NCI-H1105 treated with DMSO at 0.1 percent for 48 hours (cell line): Measurements from ENCODE around the gene HES1.
A peak's percentile ranks its signal among the peaks of the same experiment; 100 is the strongest.
"Not testable (repeated sequence)": the region's sequence is repeated elsewhere in the genome, so short reads cannot be mapped to it uniquely, and the experiment has no call there.

Source experiments
- DNase-seq: peaks from one replicate; lab custom pipeline; 2025; lab: John Stamatoyannopoulos, UW

The HES1 gene

DNA sequence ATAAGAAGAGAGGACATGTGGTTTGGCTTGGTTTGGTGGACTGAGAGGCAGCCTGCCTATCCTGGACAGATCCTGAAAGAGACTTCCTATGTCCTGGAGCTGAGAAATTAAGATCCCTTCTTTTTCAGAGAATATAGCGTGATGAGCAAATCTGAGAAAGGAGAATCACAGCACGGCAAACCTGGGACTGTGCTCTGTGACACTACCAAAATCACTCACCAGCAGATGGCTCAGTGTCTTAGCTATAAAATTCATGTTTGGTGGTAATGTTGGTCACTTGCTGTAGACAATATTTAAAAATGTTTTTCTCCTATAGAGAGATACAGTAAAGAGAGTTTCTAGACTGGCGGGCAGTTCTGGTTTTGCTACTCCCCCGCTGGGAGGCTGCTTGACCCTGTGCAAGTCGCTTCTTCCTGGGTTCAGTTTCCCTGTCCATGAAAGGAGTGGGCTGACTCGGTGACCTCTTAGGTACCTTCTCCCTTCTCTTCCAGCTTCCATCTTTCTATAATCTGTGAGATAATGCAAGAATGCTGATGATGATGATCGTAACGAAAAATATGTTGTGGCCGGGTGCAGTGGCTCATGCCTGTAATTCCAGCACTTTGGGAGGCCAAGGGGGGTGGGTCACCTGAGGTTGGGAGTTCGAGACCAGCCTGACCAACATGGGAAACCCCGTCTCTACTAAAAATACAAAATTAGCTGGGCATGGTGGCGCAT, 7.6 kb upstream of the HES1 start:
- no peak for DNase-seq

DNA sequence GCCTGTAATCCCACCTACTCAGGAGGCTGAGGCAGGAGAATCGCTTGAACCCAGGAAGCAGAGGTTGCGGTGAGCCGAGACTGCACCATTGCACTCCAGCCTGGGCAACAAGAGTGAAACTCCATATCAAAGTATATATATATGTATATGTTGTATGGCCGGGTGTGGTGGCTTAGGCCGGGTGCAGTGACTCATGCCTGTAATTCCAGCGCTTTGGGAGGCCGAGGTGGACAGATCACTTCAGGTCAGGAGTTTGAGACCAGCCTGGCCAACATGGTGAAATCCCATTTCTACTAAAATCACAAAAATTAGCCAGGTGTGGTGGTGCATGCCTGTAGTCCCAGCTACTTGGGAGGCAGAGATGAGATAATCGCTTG, 7.0 kb upstream of the HES1 start:
- not testable (repeated sequence) for DNase-seq

DNA sequence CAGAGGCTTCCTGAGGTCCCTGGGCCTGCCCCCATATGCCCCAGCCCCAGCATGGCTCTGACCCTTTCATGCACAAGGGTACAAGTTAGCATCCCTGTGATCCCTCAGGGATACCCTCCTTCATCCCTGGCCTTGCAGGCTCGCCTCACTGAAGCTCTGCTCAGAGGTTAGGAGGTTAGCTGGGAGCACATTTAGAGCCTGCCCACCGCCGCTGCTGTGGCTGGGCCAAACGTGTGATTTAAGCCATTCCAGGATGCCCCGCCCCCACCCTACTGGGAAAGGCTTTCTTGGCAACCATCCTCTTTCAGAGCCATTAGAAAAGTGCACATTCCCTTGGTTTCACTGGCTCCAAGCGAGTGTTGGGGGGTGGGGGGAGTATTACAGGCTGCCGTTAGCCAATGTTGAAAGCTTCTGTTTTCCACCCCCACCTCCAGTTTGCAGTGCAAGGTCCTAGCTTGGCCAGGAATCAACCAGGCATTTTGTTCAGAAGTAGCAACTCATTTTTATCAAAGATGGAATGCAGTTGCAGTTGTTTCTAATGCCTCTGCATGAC, 6.3 kb upstream of the HES1 start:
- no peak for DNase-seq

DNA sequence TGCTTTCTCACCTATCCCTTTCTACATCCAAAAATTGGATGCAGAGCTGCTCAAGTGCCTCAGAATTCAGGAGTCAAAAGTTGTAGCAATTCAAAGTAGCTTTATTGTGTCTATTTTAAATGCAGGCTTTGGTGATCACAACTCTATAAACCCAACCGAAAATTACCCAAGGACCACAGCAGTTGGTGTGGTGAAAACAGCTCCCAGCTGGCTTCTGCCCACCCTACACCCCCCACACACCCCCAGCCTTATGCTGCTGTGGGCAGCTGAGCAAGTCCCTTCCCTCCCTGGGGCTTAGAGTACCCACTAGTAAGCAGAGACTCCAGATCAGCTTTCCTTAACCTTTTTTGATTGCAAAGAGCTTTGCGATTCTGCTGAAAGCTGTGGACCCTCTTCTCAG, 5.8 kb upstream of the HES1 start:
- no peak for DNase-seq

DNA sequence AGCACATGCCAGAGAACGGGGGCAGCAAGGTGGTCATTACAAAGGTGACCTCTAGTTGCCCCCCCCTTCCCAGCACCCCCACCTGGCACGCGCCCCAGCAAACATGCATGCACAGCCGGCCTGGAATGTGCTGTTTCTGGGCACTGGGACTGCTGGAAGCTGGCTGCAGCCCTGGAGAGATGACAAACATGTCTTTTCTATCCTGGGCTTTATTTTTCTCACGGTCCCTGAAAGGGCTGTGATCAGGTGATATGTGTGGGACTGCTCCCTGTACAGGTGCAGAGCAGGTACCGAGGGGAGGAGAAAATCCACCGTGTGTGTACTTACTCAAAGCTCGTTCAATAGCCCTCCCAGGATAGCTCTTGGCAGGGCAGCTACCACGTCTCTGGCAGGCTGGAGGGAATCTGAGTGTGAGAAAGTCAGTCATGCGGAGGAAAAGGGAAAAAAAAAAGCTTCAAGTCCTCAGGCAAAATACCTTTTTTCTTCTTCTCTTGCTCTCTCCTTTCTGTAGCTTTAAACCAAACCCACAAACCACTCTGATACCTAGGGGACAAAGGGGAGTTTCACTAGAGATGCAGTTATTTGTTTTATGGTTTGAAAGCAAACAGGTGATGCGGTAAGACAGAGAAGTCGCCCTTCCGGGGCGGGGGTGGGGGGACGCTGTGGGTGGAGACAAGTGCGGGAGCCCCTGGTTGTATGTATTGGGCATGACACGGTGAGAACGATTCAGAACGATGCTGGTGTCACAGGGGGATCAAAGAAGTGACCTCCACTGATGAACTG, 5.0 kb upstream of the HES1 start:
- peak; percentile 96 for DNase-seq

DNA sequence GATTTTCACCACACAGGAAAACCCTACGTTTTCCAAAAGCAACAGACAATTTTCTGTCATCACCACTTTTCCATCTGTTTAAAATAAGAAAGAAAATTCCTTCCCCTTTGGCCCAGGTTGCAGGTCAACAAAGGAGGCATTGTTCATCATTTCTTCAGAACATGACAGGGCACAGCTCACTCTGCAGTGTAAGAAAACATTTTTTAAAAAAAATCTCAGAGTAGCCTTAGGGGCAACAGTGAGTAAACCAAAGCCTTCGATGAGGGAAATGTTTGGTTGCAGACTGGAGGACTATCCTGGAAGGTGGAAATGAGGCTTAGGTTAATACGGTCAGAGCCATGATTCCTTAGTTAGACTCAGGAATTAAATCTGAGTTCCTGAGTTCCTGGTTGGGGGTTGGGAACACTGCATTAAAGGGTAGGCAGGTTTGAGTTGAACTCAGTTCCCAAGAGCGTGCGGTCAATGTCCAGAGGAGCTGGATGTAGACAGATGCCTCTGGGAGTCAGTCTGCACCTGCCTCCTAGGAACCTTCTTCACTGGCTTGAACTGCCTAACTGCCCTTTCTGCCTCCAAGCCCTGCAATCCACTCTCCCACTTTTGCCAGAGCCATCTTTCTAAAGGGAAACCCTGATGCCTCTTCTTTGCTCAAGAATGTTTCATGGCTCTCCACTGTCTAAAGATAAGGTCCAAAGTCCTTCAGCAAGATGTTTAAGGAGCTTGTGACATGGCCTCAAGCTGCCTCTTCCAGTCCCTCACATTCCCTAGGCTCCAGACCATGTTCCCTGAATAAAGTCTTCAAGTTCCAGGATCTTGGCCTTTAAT, 3.3 kb upstream of the HES1 start:
- DNase-seq: no peak

DNA sequence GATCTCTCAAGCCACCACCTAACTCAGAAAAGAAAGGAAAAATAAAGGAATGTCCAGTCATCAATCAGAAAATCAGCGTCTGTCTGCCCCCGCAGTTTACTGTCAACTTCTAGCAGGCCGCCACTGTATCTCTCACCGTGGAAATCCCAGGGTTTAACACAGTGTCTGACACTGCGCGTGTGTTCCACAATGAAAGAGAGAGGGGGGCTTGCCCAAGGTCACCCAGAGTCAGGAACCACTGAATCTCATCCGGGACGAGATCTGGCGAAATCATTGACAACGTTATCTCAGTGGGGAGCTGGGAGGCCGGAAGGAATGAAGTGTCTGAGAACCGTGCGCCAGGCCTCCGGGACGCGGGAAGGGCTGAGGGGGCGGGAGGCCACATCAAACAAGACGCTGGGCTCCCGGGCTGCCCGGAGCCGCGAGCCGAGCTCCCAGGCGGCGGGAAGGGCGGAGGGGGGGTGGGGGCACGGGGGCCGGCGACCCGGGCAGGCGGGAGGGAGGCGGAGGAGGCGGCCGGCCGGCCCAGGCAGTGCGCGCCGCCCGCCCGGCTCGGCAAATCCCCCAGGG, 2.2 kb upstream of the HES1 start:
- DNase-seq: peak; percentile 41

DNA sequence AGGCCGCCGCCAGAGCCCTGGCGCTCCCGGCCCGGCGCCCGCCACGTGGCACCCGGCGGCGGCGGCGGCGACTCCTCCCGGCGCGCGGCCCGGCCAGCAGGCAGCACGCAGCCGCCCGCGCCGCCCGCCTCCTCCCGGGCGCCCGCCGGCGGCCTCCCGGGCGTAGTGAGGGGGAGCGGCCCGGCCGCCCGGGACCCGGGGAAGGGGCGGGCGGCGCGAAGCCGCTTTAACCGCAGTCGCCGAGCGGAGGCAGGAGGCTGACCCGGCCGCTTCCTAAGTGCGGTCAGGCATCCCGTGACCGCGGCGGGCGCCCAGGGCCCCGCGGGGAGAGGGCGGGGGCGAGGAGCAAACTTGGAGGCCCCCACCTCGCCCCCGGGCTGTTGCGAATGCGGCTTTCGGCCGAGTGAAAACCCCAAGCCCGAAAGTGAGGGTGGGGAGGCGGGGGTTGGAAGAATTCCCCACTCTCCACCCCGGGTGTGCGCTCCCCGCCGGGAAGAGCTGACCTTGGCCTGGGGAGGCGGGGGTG, 1.7 kb upstream of the HES1 start:
- DNase-seq: peak; percentile 55

DNA sequence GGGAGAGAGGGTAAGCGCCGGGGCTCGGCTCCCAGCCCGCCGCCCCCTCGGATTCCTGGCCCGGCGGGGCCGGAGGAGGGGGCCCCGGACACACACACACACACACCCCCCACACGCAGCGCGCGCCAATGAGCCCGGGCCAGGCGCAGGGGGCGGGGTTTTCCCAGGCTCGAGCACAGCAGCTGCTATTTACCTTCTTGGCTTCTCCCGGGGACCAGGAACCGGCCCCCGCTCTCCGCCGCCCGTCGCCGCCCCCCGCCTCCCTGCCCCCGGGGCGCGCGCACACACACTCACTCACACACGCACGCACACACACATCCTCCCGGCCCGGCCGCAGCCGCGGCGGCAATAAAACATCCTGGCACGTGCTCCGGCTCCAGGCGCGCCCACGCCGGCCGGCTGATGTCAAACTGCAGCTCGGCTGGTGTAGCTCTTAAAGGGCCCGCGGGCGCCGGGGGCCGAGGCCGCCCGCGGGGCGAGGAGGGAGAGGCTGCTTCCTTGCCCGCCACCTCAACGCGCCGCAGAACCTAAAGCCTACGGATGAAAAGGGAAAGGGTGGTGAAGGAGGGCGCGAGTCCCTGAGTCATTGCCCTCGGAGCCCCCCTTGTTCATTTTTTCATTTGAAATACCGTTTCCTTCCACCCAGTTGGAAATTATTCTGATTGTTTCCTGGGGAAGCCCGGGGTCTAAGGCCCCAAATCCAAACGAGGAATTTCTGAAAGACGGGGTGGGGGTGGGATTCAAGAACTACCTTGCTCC, 1.0 kb upstream of the HES1 start:
- peak; percentile 96 for DNase-seq

DNA sequence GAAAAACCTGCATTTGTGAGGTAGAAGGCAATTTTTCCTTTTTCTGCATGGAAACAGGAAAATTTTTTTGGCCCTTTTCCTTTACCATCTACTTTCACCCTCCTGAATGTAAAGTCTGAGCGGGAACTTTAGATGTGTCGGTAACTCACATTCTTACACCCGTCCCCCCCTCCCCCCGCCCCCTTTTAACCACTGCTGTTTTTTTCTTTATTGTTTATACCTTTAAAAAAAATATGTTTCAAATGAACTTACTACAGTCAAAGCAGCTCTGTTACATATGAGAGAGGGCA, 487 bp upstream of the HES1 start:
- DNase-seq: no peak

DNA sequence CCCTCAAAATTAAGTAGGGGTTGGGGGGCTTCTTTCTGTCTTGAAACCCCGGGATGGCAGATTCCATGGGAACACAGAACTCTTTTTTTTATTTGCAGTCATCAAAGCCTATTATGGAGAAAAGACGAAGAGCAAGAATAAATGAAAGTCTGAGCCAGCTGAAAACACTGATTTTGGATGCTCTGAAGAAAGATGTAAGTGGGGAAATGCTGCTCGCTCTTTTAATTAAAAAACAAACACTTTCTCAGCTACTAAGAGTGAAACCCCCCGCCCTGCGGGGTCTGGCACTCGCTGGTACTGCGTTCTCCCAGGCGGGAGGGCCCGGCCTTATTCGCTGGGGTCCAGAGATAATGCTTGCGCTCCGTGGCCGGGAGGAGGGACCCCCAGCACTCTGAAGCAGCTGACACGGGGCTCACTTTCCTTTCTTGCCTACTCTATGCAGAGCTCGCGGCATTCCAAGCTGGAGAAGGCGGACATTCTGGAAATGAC, 615 bp downstream of the HES1 start:
- DNase-seq: peak; percentile 22

DNA sequence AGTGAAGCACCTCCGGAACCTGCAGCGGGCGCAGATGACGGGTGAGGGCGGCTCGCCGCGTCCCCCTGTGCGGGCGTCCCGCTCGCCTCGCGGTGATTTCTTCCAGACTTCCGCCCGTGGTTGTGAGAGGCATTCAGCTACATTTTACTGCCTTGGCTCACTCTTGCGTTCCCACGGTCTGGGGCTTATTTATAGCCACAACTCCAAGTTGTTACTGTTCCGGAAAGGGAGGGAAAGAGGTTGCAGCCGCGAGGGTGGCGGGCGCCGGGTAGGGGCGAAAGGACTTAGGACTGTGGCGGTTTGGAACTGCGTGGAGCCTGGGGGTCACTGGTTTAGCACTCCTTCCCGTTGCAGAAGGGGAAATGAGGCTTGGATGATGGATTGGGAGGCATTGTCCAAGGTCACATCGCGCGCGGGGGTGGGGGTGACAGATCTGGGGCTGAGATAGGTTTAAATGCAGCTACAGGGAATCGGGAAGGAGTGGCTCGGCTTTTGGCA, 1.1 kb downstream of the HES1 start:
- peak; percentile 65 for DNase-seq

DNA sequence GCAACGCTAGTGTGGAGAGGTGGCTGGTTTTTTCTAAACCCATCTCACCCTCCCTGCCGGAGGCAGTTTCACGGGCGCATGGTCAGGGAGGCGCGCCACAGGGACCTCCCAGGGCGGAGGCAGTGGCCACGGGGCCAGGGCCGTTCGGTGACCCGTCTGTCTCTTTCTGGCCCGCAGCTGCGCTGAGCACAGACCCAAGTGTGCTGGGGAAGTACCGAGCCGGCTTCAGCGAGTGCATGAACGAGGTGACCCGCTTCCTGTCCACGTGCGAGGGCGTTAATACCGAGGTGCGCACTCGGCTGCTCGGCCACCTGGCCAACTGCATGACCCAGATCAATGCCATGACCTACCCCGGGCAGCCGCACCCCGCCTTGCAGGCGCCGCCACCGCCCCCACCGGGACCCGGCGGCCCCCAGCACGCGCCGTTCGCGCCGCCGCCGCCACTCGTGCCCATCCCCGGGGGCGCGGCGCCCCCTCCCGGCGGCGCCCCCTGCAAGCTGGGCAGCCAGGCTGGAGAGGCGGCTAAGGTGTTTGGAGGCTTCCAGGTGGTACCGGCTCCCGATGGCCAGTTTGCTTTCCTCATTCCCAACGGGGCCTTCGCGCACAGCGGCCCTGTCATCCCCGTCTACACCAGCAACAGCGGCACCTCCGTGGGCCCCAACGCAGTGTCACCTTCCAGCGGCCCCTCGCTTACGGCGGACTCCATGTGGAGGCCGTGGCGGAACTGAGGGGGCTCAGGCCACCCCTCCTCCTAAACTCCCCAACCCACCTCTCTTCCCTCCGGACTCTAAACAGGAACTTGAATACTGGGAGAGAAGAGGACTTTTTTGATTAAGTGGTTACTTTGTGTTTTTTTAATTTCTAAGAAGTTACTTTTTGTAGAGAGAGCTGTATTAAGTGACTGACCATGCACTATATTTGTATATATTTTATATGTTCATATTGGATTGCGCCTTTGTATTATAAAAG, 1.8 kb downstream of the HES1 start:
- DNase-seq: peak; percentile 67

DNA sequence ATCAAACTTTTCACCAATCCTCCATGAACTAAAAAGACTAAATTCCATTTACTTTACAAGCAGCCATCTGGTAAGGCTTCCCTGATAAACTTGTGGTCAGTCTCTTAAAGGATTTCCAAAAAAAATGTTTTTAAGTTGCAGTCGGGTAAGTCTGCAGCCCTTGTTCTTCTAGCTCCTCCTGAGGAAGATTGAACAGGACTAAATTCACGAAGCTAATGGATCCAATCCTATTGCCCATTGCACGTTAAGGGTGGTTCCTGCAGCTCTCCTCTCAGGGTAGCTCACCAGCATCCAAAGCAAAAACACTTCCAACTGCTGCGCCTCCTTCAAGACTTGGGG, 2.8 kb downstream of the HES1 start:
- DNase-seq: no peak

DNA sequence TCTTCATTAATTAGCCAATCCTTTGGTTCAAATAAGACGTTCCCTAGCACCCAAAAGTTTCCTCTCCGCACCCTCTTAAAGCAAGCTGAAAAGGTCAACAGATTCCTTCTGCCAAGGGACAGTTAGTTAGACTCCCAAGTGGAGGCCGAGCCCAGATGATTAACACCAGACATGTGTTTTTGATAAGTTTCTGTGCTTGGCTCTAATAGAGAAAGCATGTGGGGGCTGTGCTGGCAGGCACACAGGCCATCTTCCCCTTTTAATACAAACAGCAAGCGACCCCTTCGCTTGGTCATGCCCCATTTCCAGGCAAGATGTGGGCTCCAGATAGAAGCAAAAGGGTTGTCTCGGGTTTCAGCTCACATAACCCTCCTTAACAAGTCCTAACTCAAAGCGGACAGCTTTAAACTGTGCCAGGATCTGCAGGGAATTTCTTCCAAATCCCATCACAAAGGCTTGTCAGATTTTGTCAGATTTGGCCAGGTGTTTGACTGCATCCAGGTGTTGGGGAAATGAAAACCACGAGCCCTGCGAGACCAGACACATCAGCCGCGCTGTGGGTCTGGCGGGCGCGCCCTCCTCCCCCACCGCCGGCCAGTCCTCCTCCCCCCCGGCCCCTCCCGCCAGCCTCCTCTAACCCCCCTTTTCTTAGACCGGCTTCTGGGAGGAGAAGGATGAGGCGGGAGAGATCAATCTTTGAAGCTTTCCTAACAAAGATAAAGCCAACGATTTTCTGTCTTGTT, 3.3 kb downstream of the HES1 start:
- DNase-seq: peak; percentile 64

DNA sequence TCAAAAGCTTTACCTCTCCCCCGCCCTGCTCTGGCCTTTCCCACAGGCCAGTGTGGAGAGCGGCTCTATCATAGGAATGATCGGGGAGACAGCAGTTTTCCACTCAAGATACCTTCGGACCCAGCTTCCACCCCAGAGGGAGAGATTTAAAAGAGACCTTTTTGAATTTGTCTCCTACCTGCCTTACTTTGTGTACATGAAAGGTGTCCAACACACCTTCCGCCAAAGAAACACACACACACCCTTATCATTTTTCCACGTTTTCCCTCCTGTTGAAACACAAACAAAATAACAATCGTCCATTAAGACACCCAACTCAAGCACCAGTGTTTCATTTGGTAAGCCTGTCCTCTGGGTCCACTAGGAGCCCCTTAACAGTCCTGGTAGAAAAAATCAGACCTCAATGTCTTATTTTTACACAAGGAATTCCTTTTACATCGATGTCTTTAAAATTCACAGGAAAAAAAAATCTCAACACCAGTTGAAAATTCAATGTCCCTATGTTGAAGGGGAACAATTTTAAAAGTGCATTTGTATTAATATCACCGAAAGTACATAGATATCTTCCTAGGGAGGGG, 4.0 kb downstream of the HES1 start:
- DNase-seq: no peak

DNA sequence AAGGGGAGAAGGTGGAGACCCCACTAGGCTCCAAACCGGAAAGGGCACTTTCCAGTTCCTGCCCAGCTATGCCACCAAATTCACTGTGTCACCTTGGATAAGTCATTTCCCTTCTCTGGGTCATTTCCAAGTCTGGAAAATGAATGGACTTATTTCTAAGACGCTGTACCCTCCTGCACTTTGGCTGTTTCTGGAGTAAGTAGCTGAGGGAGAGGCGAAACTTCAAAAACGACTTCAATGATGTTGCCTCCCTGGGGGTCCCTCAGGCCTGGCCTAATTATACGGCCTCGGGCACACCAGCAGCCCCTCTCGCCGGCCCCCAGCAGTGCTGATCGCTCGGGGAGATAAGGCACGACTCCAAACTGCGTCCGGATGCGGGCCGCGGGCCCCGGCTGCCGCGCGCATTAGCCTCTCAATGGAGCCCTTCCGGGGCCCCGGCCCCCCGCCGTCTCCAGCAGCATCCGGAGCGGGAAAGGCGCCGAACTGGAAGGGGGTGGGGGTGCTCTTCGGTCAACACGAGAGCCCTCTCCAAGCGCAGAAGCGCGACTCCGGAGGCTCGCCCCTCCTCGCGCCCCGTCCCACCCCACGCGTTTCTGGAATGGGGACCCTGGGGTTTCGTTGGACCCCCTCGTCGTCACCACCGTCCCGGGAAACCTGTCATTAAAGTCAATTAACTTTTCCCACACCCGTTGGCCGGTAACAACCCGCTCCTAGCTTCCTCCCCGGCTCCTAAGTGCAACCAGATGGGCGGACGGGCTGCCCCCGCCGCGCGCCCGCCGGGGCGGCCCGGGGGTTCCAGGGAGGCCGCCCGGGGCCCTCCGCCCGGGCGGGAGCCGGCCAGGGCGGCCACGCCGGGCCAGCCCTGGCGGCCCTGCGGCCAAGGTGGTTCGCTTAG, 4.8 kb downstream of the HES1 start:
- peak; percentile 59 for DNase-seq
